GM23338 (cell line): ENCODE measurements around the gene ACADVL. TPM values are rescaled to one million over a fixed set of nuclear protein-coding genes. Genes with fewer than 3 reads are reported as not detected.

Experiments used
- CTCF ChIP-seq, 2 experiments: fragments of 200-600 bp in 1 of 2; sonication (generic) in 1 of 2; conservative IDR thresholded peaks; 2 replicates each; pipeline versions ENCODE4 v1.5.1 to v1.6.1; 2016 to 2017; ENCODE audit warnings: antibody characterized with exemption in 2 of 2, low read depth in 2 of 2, mild to moderate bottlenecking in 2 of 2, moderate library complexity in 1 of 2
- EZH2phosphoT487 ChIP-seq: fragments of 200-600 bp; sonication (generic); IDR thresholded peaks from one replicate; pipeline ENCODE4 v1.8.1; 2018; ENCODE audit warnings: antibody characterized with exemption; ENCODE audit not compliant: unreplicated experiment
- JUNB ChIP-seq: IDR thresholded peaks from one replicate; pipeline ENCODE4 v1.6.1; 2016; ENCODE audit warnings: antibody characterized with exemption; ENCODE audit not compliant: unreplicated experiment
- NANOG ChIP-seq: IDR thresholded peaks from 2 replicates; pipeline ENCODE4 v1.6.1; 2016; ENCODE audit warnings: antibody characterized with exemption, borderline replicate concordance
- POLR2AphosphoS5 ChIP-seq: IDR thresholded peaks from 2 replicates; pipeline ENCODE4 v1.6.1; 2016; ENCODE audit warnings: antibody characterized with exemption, low read depth
- STAT1 ChIP-seq: IDR thresholded peaks from one replicate; pipeline ENCODE4 v1.6.1; 2016; ENCODE audit warnings: antibody characterized with exemption; ENCODE audit not compliant: unreplicated experiment
- ZNF114 ChIP-seq: fragments of 250-450 bp; sonication (Bioruptor Pico); IDR thresholded peaks from 2 replicates; pipeline ENCODE4 v1.5.0; 2020; ENCODE audit warnings: mild to moderate bottlenecking, moderate library complexity
- ZNF462 ChIP-seq: fragments of 250-450 bp; sonication (Bioruptor Pico); IDR thresholded peaks from 2 replicates; pipeline ENCODE4 v1.5.0; 2020; ENCODE audit warnings: mild to moderate bottlenecking, moderate library complexity
- polyA plus RNA-seq: library from polyadenylated mRNA; unstranded; fragments of >200 nt; fragmentation: Nextera tagmentation; extraction: Ambion mirVana; gene quantifications from 2 replicates; pipeline ENCODE4 v1.2.1, GENCODE V29; 2016
- total RNA-seq: library from RNA; depleted of rRNA; stranded (reverse); fragments of >200 nt; shearing (Covaris generic); gene quantifications from 2 replicates; pipeline ENCODE4 v1.2.3, GENCODE V29; 2014

The ACADVL gene
- total and polyA plus RNA-seq, 2 experiments from 2014 or later, result 152 to 156 TPM

- no peak for TF ChIP-seq ZNF462 (CRISPR knock-in tag)
- no peak for TF ChIP-seq NANOG
- TF ChIP-seq STAT1, result no peak
- TF ChIP-seq POLR2AphosphoS5, result no peak
- no peak for TF ChIP-seq EZH2phosphoT487
- no peak for TF ChIP-seq CTCF (conservative IDR thresholded peaks at IDR 0.05; ENCODE audit: low read depth in 2 of 2)
- no peak for TF ChIP-seq ZNF114 (CRISPR knock-in tag)
- no peak for TF ChIP-seq JUNB
Measured at GRCh38 chr17:7249830-7250229, 30.1 kb downstream of the ACADVL start (continued).
